Liver (tissue), 9 donors: Measurements from ENCODE around the gene INPP5A. TPM values are rescaled to one million over a fixed set of nuclear protein-coding genes. Genes with fewer than 3 reads are reported as not detected.

Experiments used
- DNase-seq: peaks from one replicate; pipeline ENCODE4 v3.0.0-alpha.2; 2017; ENCODE audit warnings: low spot score
- H3K27ac ChIP-seq, 2 donors: one replicate each; pipeline ENCODE4 v1.7.0; 2013; ENCODE audit warnings: inconsistent platforms in 2 of 2, low read length in 2 of 2, control low read depth in 1 of 2, low read depth in 1 of 2, mild to moderate bottlenecking in 1 of 2
- H3K27me3 ChIP-seq, 4 donors: one replicate each; pipeline versions ENCODE4 v1.6.1 to v1.7.0; 2013; ENCODE audit warnings: low read length in 3 of 4, inconsistent platforms in 1 of 4, mild to moderate bottlenecking in 1 of 4, moderate library complexity in 1 of 4; ENCODE audit not compliant: control insufficient read depth in 4 of 4, insufficient read depth in 4 of 4
- H3K36me3 ChIP-seq, 4 donors: one replicate each; pipeline versions ENCODE4 v1.6.1 to v1.7.0; 2013; ENCODE audit warnings: low read length in 3 of 4, mild to moderate bottlenecking in 3 of 4, low read depth in 1 of 4, moderate library complexity in 1 of 4; ENCODE audit not compliant: control insufficient read depth in 4 of 4, insufficient read depth in 3 of 4
- H3K4me1 ChIP-seq, 4 donors: one replicate each; pipeline versions ENCODE4 v1.6.1 to v1.7.0; 2013; ENCODE audit warnings: low read length in 3 of 4, mild to moderate bottlenecking in 3 of 4, moderate library complexity in 1 of 4; ENCODE audit not compliant: control insufficient read depth in 4 of 4, insufficient read depth in 4 of 4
- H3K4me3 ChIP-seq, 3 donors: one replicate each; pipeline versions ENCODE4 v1.6.1 to v1.7.0; 2013; ENCODE audit warnings: low read length in 3 of 3, control low read depth in 1 of 3, low read depth in 1 of 3, mild to moderate bottlenecking in 1 of 3
- H3K9ac ChIP-seq, 2 donors: one replicate each; pipeline ENCODE4 v1.7.0; 2013; ENCODE audit warnings: low read length in 2 of 2, mild to moderate bottlenecking in 2 of 2, moderate library complexity in 2 of 2, control low read depth in 1 of 2, low read depth in 1 of 2
- H3K9me3 ChIP-seq, 4 donors: one replicate each; pipeline versions ENCODE4 v1.6.1 to v1.7.0; 2013; ENCODE audit warnings: low read length in 3 of 4; ENCODE audit not compliant: control insufficient read depth in 4 of 4
- CTCF ChIP-seq: fragments of 150-350 bp; IDR thresholded peaks from 2 replicates; pipeline ENCODE4 v1.5.1; 2017; ENCODE audit warnings: improper control_type of control experiment, low read depth, low read length; ENCODE audit not compliant: missing input control
- EGR1 ChIP-seq, 2 donors: IDR thresholded peaks; 2 replicates each; pipeline ENCODE4 v1.6.1; 2016 to 2018; ENCODE audit warnings: antibody characterized with exemption in 2 of 2, low read depth in 2 of 2
- FOXA1 ChIP-seq: IDR thresholded peaks from 2 replicates; pipeline ENCODE4 v1.6.1; 2016; ENCODE audit warnings: antibody characterized with exemption
- FOXA2 ChIP-seq: IDR thresholded peaks from 2 replicates; pipeline ENCODE4 v1.6.1; 2016; ENCODE audit warnings: antibody characterized with exemption
- GABPA ChIP-seq, 2 donors: IDR thresholded peaks in 1 of 2; conservative IDR thresholded peaks in 1 of 2; 2 replicates each; pipeline ENCODE4 v1.6.1; 2016; ENCODE audit warnings: antibody characterized with exemption in 2 of 2, mild to moderate bottlenecking in 1 of 2, moderate library complexity in 1 of 2
- HNF4A ChIP-seq, 2 donors: conservative IDR thresholded peaks; 2 replicates each; pipeline ENCODE4 v1.6.1; 2016; ENCODE audit warnings: antibody characterized with exemption in 2 of 2, mild to moderate bottlenecking in 2 of 2
- HNF4G ChIP-seq: IDR thresholded peaks from 2 replicates; pipeline ENCODE4 v1.6.1; 2016; ENCODE audit warnings: antibody characterized with exemption
- JUND ChIP-seq, 2 donors: IDR thresholded peaks; 2 replicates each; pipeline ENCODE4 v1.6.1; 2016; ENCODE audit warnings: antibody characterized with exemption in 2 of 2
- MAX ChIP-seq: IDR thresholded peaks from 2 replicates; pipeline ENCODE4 v1.6.1; 2016; ENCODE audit warnings: antibody characterized with exemption
- NR2F2 ChIP-seq: IDR thresholded peaks from 2 replicates; pipeline ENCODE4 v1.6.1; 2016; ENCODE audit warnings: antibody characterized with exemption
- RAD21 ChIP-seq, 2 donors: IDR thresholded peaks; 2 replicates each; pipeline ENCODE4 v1.6.1; 2016; ENCODE audit warnings: antibody characterized with exemption in 2 of 2, mild to moderate bottlenecking in 2 of 2
- REST ChIP-seq: IDR thresholded peaks from 2 replicates; pipeline ENCODE4 v1.6.1; 2016; ENCODE audit warnings: antibody characterized with exemption, mild to moderate bottlenecking
- RXRA ChIP-seq, 2 donors: IDR thresholded peaks; 2 replicates each; pipeline ENCODE4 v1.6.1; 2017 to 2018; ENCODE audit warnings: antibody characterized with exemption in 2 of 2, mild to moderate bottlenecking in 1 of 2
- SP1 ChIP-seq: IDR thresholded peaks from 2 replicates; pipeline ENCODE4 v1.6.1; 2018; ENCODE audit warnings: antibody characterized with exemption, mild to moderate bottlenecking
- TAF1 ChIP-seq: conservative IDR thresholded peaks from 2 replicates; pipeline ENCODE4 v1.6.1; 2016; ENCODE audit warnings: antibody characterized with exemption, mild to moderate bottlenecking
- YY1 ChIP-seq: IDR thresholded peaks from 2 replicates; pipeline ENCODE4 v1.6.1; 2016; ENCODE audit warnings: antibody characterized with exemption, mild to moderate bottlenecking
- WGBS: extraction: QIAGEN DNeasy Blood & Tissue Kit; methylation state at CpG from one replicate; pipeline ENCODE4 v1.1.7; 2013; 5-methylcytosine and 5-hydroxymethylcytosine counted together
- polyA plus RNA-seq, 2 donors: library from polyadenylated mRNA; stranded (reverse) in 1 of 2; unstranded in 1 of 2; fragments of 200-250 nt in 1 of 2; fragments of >200 nt in 1 of 2; fragmentation: Nextera tagmentation in 1 of 2; extraction: Ambion mirVana in 1 of 2; gene quantifications; one replicate each; pipeline versions ENCODE4 v1.2.1 to v1.2.3, GENCODE V29; 2013 to 2015
- total RNA-seq, 2 donors: library from RNA; depleted of rRNA; stranded (reverse); fragments of >200 nt; gene quantifications; one replicate each; pipeline ENCODE4 v1.2.3, GENCODE V29; 2014
- TF ChIP-seq, protein P1 (sequence below): IDR thresholded peaks from 2 replicates; pipeline ENCODE4 v1.6.1; 2016; ENCODE audit warnings: antibody characterized with exemption
- TF ChIP-seq, protein P2 (sequence below): IDR thresholded peaks from 2 replicates; pipeline ENCODE4 v1.6.1; 2016; ENCODE audit warnings: antibody characterized with exemption
- donor health status: healthy.
- donor health status: healthy.
- donor health status: healthy.
- donor health status: healthy.
- donor health status: healthy.

The INPP5A gene
- total and polyA plus RNA-seq, 4 donors = 4.3 to 26.5 (median 10.9) TPM

DNA sequence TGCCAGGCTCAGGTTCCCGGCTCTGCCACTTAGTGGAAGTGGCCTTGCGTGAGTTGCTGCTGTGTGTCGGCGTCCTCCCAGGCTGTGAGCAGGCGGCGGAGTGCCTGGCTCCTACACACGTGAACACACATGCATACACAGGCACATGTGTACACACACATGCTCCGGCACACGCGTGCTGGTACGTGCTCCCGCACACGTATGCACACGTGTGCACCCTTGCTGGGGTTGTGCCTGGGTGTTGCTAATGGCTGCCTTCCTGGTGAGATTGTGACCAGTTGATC lies 107.6 kb downstream of the INPP5A start:
- peaks cover 0 to 8% (median 1%) of the 10 kb centered on the region in 4 donors for H3K36me3 ChIP-seq
- TF ChIP-seq YY1 = no peak
- TF ChIP-seq, protein P1, sequence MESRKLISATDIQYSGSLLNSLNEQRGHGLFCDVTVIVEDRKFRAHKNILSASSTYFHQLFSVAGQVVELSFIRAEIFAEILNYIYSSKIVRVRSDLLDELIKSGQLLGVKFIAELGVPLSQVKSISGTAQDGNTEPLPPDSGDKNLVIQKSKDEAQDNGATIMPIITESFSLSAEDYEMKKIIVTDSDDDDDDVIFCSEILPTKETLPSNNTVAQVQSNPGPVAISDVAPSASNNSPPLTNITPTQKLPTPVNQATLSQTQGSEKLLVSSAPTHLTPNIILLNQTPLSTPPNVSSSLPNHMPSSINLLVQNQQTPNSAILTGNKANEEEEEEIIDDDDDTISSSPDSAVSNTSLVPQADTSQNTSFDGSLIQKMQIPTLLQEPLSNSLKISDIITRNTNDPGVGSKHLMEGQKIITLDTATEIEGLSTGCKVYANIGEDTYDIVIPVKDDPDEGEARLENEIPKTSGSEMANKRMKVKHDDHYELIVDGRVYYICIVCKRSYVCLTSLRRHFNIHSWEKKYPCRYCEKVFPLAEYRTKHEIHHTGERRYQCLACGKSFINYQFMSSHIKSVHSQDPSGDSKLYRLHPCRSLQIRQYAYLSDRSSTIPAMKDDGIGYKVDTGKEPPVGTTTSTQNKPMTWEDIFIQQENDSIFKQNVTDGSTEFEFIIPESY = no peak
- no peak for TF ChIP-seq CTCF
- no peak for TF ChIP-seq NR2F2
- TF ChIP-seq HNF4G = no peak
- TF ChIP-seq GABPA (IDR thresholded peaks at IDR 0.05 in 1 of 2, conservative IDR thresholded peaks at IDR 0.05 in 1 of 2) = no peak
- no peak for TF ChIP-seq EGR1 (IDR thresholded peaks at IDR 0.05; ENCODE audit: low read depth in 2 of 2)
- TF ChIP-seq JUND (IDR thresholded peaks at IDR 0.05) = no peak
- no peak for TF ChIP-seq RAD21 (IDR thresholded peaks at IDR 0.05)
- no peak for TF ChIP-seq MAX
- no peak for TF ChIP-seq TAF1
- TF ChIP-seq REST = no peak
- no peak for TF ChIP-seq HNF4A (conservative IDR thresholded peaks at IDR 0.05)
- TF ChIP-seq, protein P2, sequence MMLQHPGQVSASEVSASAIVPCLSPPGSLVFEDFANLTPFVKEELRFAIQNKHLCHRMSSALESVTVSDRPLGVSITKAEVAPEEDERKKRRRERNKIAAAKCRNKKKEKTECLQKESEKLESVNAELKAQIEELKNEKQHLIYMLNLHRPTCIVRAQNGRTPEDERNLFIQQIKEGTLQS = no peak
- no peak for TF ChIP-seq FOXA2
- no peak for TF ChIP-seq RXRA (IDR thresholded peaks at IDR 0.05)
- no peak for TF ChIP-seq FOXA1
- no peak for TF ChIP-seq SP1
- H3K9me3 ChIP-seq = no peaks in the 10 kb centered on the region
- no peaks in the 10 kb centered on the region for H3K27me3 ChIP-seq
- DNase-seq = no peak
- no peak overlapping the region for H3K27ac ChIP-seq
- no peak overlapping the region for H3K9ac ChIP-seq
- 90% methylated on average over 14 of the region's 14 CpGs for WGBS
- no peak overlapping the region for H3K4me3 ChIP-seq
- no peaks in the 10 kb centered on the region for H3K4me1 ChIP-seq
